Erythroblast (primary cell): ENCODE measurements around the gene AXIN1.

Experiments
- GATA1 ChIP-seq: IDR thresholded peaks from 2 replicates; pipeline ENCODE4 v1.6.1; 2011; ENCODE audit warnings: low read depth, mild to moderate bottlenecking, control low read depth, low read length, moderate library complexity
- POLR2A ChIP-seq: IDR thresholded peaks from 2 replicates; pipeline ENCODE4 v1.6.1; 2011; ENCODE audit warnings: mild to moderate bottlenecking, low read length

- TF ChIP-seq POLR2A: no peak
- no peak for TF ChIP-seq GATA1
Observed at GRCh38 chr16:379961-380761, 27.6 kb upstream of the AXIN1 start.
